IMR-90 (cell line): Measurements from ENCODE around the gene ZBTB24. TPM values are rescaled to one million over a fixed set of nuclear protein-coding genes. Genes with fewer than 3 reads are reported as not detected.

ENCODE experiments used
- ATAC-seq: fragments of 200-7000 bp; cut with Tn5 transposase; 2 replicates; pipeline ENCODE4 v1.9.1; 2020; ENCODE audit warnings: low read depth, mild to moderate bottlenecking, moderate library complexity
- BruUV-seq: library from RNA; stranded (reverse); fragments of 400-500 nt; replicated peaks from 2 replicates; lab custom pipeline; 2021; lab: Mats Ljungman, UMichigan
- CTCF ChIA-PET: fragments of 300-600 bp; formaldehyde crosslinking; extraction: SDS; loops from one replicate; lab custom pipeline; 2021; ENCODE audit warnings: antibody characterized with exemption; lab: Yijun Ruan, JAX
- POLR2A ChIA-PET: fragments of 300-600 bp; sonication (Branson Sonifier 250); formaldehyde crosslinking; loops from one replicate; lab custom pipeline; 2022; ENCODE audit warnings: antibody characterized with exemption; ENCODE audit not compliant: unreplicated experiment; lab: Charles Lee
- DNase-seq: peaks from one replicate; pipeline ENCODE4 v3.0.0; 2013
- H2AFZ ChIP-seq: replicated peaks from 2 replicates; pipeline ENCODE3; 2013; ENCODE audit warnings: low read length, mild to moderate bottlenecking; ENCODE audit not compliant: poor library complexity
- H2AK5ac ChIP-seq: 2 replicates; pipeline ENCODE4 v1.6.1; 2013; ENCODE audit warnings: low read depth, low read length, inconsistent platforms
- H2AK9ac ChIP-seq: replicated peaks from 2 replicates; pipeline ENCODE3; 2013; ENCODE audit warnings: mild to moderate bottlenecking, low read depth, low read length, moderate library complexity; ENCODE audit not compliant: poor library complexity
- H2BK120ac ChIP-seq: 2 replicates; pipeline ENCODE4 v1.6.1; 2013; ENCODE audit warnings: low read depth, low read length, inconsistent platforms
- H2BK15ac ChIP-seq: 3 replicates; pipeline ENCODE4 v1.6.1; 2013; ENCODE audit warnings: low read depth, low read length, inconsistent platforms
- H2BK20ac ChIP-seq: 2 replicates; pipeline ENCODE4 v1.6.1; 2013; ENCODE audit warnings: low read depth, mild to moderate bottlenecking, inconsistent platforms, low read length, moderate library complexity
- H2BK5ac ChIP-seq: 2 replicates; pipeline ENCODE4 v1.6.1; 2013; ENCODE audit warnings: mild to moderate bottlenecking, low read depth, low read length, inconsistent platforms; ENCODE audit not compliant: poor library complexity, severe bottlenecking
- H3K14ac ChIP-seq: replicated peaks from 2 replicates; pipeline ENCODE4 v1.6.1; 2013; ENCODE audit warnings: low read depth, low read length, inconsistent platforms
- H3K18ac ChIP-seq: 2 replicates; pipeline ENCODE4 v1.6.1; 2013; ENCODE audit warnings: low read depth, low read length, control low read depth
- H3K23ac ChIP-seq: 2 replicates; pipeline ENCODE4 v1.6.1; 2013; ENCODE audit warnings: low read depth, low read length, inconsistent platforms
- H3K27ac ChIP-seq: 2 replicates; pipeline ENCODE4 v1.5.1; 2013; ENCODE audit warnings: mild to moderate bottlenecking, control low read depth, low read length; ENCODE audit not compliant: insufficient read depth
- H3K27me3 ChIP-seq: 2 replicates; pipeline ENCODE4 v1.6.1; 2013; ENCODE audit warnings: low read length; ENCODE audit not compliant: control insufficient read depth, insufficient read depth
- H3K36me3 ChIP-seq: 2 replicates; pipeline ENCODE4 v1.6.1; 2013; ENCODE audit warnings: low read length, mixed read lengths; ENCODE audit not compliant: control insufficient read depth, insufficient read depth
- H3K4ac ChIP-seq: 2 replicates; pipeline ENCODE4 v1.6.1; 2013; ENCODE audit warnings: low read depth, low read length, inconsistent platforms
- H3K4me1 ChIP-seq: 2 replicates; pipeline ENCODE4 v1.6.1; 2013; ENCODE audit warnings: low read length, mixed read lengths; ENCODE audit not compliant: control insufficient read depth, insufficient read depth
- H3K4me2 ChIP-seq: 2 replicates; pipeline ENCODE4 v1.6.1; 2013; ENCODE audit warnings: low read depth, mild to moderate bottlenecking, control low read depth, low read length, moderate library complexity
- H3K4me3 ChIP-seq: 2 replicates; pipeline ENCODE4 v1.5.1; 2013; ENCODE audit warnings: low read depth, mild to moderate bottlenecking, control low read depth, low read length, moderate library complexity; ENCODE audit not compliant: insufficient read depth
- H3K56ac ChIP-seq: 2 replicates; pipeline ENCODE4 v1.6.1; 2013; ENCODE audit warnings: low read length, inconsistent platforms; ENCODE audit not compliant: insufficient read depth; ENCODE audit errors: extremely low read depth
- H3K79me1 ChIP-seq, 2 experiments: 2 replicates each; pipeline ENCODE4 v1.6.1; 2013; ENCODE audit warnings: low read length in 2 of 2, inconsistent platforms in 1 of 2, low read depth in 1 of 2
- H3K9ac ChIP-seq: 2 replicates; pipeline ENCODE4 v1.6.1; 2013; ENCODE audit warnings: low read depth, low read length, control low read depth
- H3K9me1 ChIP-seq: 2 replicates; pipeline ENCODE4 v1.6.1; 2013; ENCODE audit warnings: low read length, inconsistent platforms; ENCODE audit not compliant: insufficient read depth
- H3K9me3 ChIP-seq: 2 replicates; pipeline ENCODE4 v1.6.1; 2013; ENCODE audit warnings: low read length; ENCODE audit not compliant: control insufficient read depth, insufficient read depth
- H4K20me1 ChIP-seq: 2 replicates; pipeline ENCODE4 v1.6.1; 2013; ENCODE audit warnings: low read length, inconsistent platforms; ENCODE audit not compliant: insufficient read depth
- H4K5ac ChIP-seq: 2 replicates; pipeline ENCODE4 v1.6.1; 2013; ENCODE audit warnings: mild to moderate bottlenecking, low read depth, low read length, control low read depth
- H4K8ac ChIP-seq, 2 experiments: 2 replicates each; pipeline ENCODE4 v1.6.1; 2013; ENCODE audit warnings: low read depth in 2 of 2, low read length in 2 of 2, control low read depth in 1 of 2, inconsistent platforms in 1 of 2
- H4K91ac ChIP-seq: 2 replicates; pipeline ENCODE4 v1.6.1; 2013; ENCODE audit warnings: low read depth, low read length, inconsistent platforms; ENCODE audit not compliant: insufficient read depth
- BHLHE40 ChIP-seq: fragments of 150-350 bp; IDR thresholded peaks from 2 replicates; pipeline ENCODE4 v1.6.1; 2016; ENCODE audit warnings: mild to moderate bottlenecking, low read depth, low read length
- CEBPB ChIP-seq: IDR thresholded peaks from 2 replicates; pipeline ENCODE4 v1.6.1; 2012; ENCODE audit warnings: low read depth, low read length, improper control_type of control experiment
- CHD1 ChIP-seq: IDR thresholded peaks from 2 replicates; pipeline ENCODE4 v1.6.1; 2012; ENCODE audit warnings: low read depth, low read length, improper control_type of control experiment
- CTCF ChIP-seq: conservative IDR thresholded peaks from 2 replicates; pipeline ENCODE4 v1.5.1; 2012; ENCODE audit warnings: mild to moderate bottlenecking, low read depth, low read length, improper control_type of control experiment
- ELK1 ChIP-seq: fragments of 150-350 bp; IDR thresholded peaks from 2 replicates; pipeline ENCODE4 v1.6.1; 2016; ENCODE audit warnings: low read depth, mild to moderate bottlenecking, low read length, moderate library complexity, borderline replicate concordance
- FOS ChIP-seq: fragments of 150-350 bp; IDR thresholded peaks from 2 replicates; pipeline ENCODE4 v1.6.1; 2016; ENCODE audit warnings: low read depth, low read length
- MAFK ChIP-seq: IDR thresholded peaks from 2 replicates; pipeline ENCODE4 v1.6.1; 2012; ENCODE audit warnings: low read depth, low read length, improper control_type of control experiment
- MAZ ChIP-seq: IDR thresholded peaks from 2 replicates; pipeline ENCODE4 v1.6.1; 2012; ENCODE audit warnings: low read depth, mild to moderate bottlenecking, low read length, improper control_type of control experiment, moderate library complexity, borderline replicate concordance
- MXI1 ChIP-seq: IDR thresholded peaks from 2 replicates; pipeline ENCODE4 v1.6.1; 2012; ENCODE audit warnings: low read depth, mild to moderate bottlenecking, low read length, moderate library complexity, borderline replicate concordance
- NFE2L2 ChIP-seq: fragments of 150-350 bp; IDR thresholded peaks from 2 replicates; pipeline ENCODE4 v1.6.1; 2016; ENCODE audit warnings: low read depth, mild to moderate bottlenecking, low read length
- POLR2A ChIP-seq: IDR thresholded peaks from 2 replicates; pipeline ENCODE4 v1.6.1; 2012; ENCODE audit warnings: mild to moderate bottlenecking, low read depth, low read length
- RAD21 ChIP-seq: IDR thresholded peaks from 2 replicates; pipeline ENCODE4 v1.6.1; 2012; ENCODE audit warnings: low read length, improper control_type of control experiment
- RCOR1 ChIP-seq: IDR thresholded peaks from 2 replicates; pipeline ENCODE4 v1.6.1; 2012; ENCODE audit warnings: mild to moderate bottlenecking, low read length, improper control_type of control experiment; ENCODE audit not compliant: insufficient replicate concordance
- RFX5 ChIP-seq: IDR thresholded peaks from 2 replicates; pipeline ENCODE4 v1.8.0; 2012; ENCODE audit warnings: low read depth, mild to moderate bottlenecking, low read length, moderate library complexity
- SMC3 ChIP-seq: fragments of 150-350 bp; IDR thresholded peaks from 2 replicates; pipeline ENCODE4 v1.6.1; 2016; ENCODE audit warnings: low read depth, mild to moderate bottlenecking, antibody characterized with exemption, low read length, moderate library complexity
- USF2 ChIP-seq: fragments of 150-350 bp; IDR thresholded peaks from 2 replicates; pipeline ENCODE4 v1.6.1; 2017; ENCODE audit warnings: mild to moderate bottlenecking, antibody characterized with exemption, low read length, low read depth
- WGBS, 2 experiments: methylation state at CpG; one replicate each; pipeline versions ENCODE4 v1.1.5 to v1.1.7; 2013; ENCODE audit warnings: missing lambda C conversion rate in 2 of 2; ENCODE audit not compliant: insufficient read length in 1 of 2; ENCODE audit errors: extremely low coverage in 2 of 2; 5-methylcytosine and 5-hydroxymethylcytosine counted together
- dilution Hi-C: fragments of 300-500 bp; cut with HindIII; formaldehyde crosslinking; loops from one replicate; pipeline ENCODE4 v1.14.3; 2018; ENCODE audit warnings: low sequenced_read_pairs; ENCODE audit not compliant: unreplicated experiment
- in situ Hi-C: fragments of 300-500 bp; cut with MboI; formaldehyde crosslinking; loops from 3 replicates; pipeline ENCODE4 v1.14.3; 2019; ENCODE audit warnings: low sequenced_read_pairs, inconsistent platforms, mixed read lengths
- intact Hi-C: fragments of 100-400 bp; cut with micrococcal nuclease; formaldehyde crosslinking; loops from 2 replicates; pipeline ENCODE4 v1.10.0; 2022
- polyA plus RNA-seq, 3 experiments: library from polyadenylated mRNA; depleted of rRNA; stranded (reverse); fragments of >200 nt; gene quantifications; 2 replicates each; pipeline ENCODE4 v1.2.3, GENCODE V29; 2012; ENCODE audit warnings: low replicate concordance in 1 of 3
- total RNA-seq: library from RNA; depleted of rRNA; stranded (reverse); fragments of >200 nt; gene quantifications from 2 replicates; pipeline ENCODE4 v1.2.3, GENCODE V29; 2012

Gene ZBTB24
- total and polyA plus RNA-seq, 2 of the 4 experiments (the other 2 are of a cell fraction), result 2.3 to 7.9 TPM

- peaks cover 8% of the 10 kb centered on the region for H3K4me1 ChIP-seq
- no peak overlapping the region for H2BK5ac ChIP-seq
- H3K4ac ChIP-seq, result no peak overlapping the region
- no peak overlapping the region for H3K18ac ChIP-seq
- H3K14ac ChIP-seq, result no peak overlapping the region
- no peak overlapping the region for H2AFZ ChIP-seq
- ChIA-PET POLR2A (no interaction called here), CTCF (interaction anchor here (0.6 kb wide), 1 partner anchor 10 kb away, joined by 3 read pairs; no protein-coding TSS in a partner anchor)
- ATAC-seq (no peak), DNase-seq (no peak)
- H2BK15ac ChIP-seq, result no peak overlapping the region
- no peak overlapping the region for H3K23ac ChIP-seq
- no peak overlapping the region for H2AK5ac ChIP-seq
- H3K4me2 ChIP-seq, result no peak overlapping the region
- H4K91ac ChIP-seq, result no peak overlapping the region
- H2AK9ac ChIP-seq, result no peak overlapping the region
- H3K27me3 ChIP-seq, result no peaks in the 10 kb centered on the region
- dilution Hi-C loops, result no loop called here
- H3K56ac ChIP-seq, result no peak overlapping the region
- WGBS, 2 experiments, result no CpG with 5 or more reads among the region's 15 CpGs
- TF ChIP-seq NFE2L2 (no peak), FOS (no peak), MAZ (no peak), MXI1 (no peak), MAFK (no peak), BHLHE40 (no peak), POLR2A (no peak), RAD21 (no peak), RFX5 (no peak), CTCF (no peak), CHD1 (no peak), CEBPB (no peak), SMC3 (no peak), USF2 (no peak), ELK1 (no peak), RCOR1 (no peak)
- no peak overlapping the region for H3K4me3 ChIP-seq
- peaks cover 64% of the 10 kb centered on the region for H3K36me3 ChIP-seq
- peaks cover 20% of the 10 kb centered on the region for H3K9me1 ChIP-seq
- no peak overlapping the region for H3K9ac ChIP-seq
- no peak overlapping the region for H4K8ac ChIP-seq
- no peaks in the 10 kb centered on the region for H3K9me3 ChIP-seq
- in situ Hi-C loops, result no loop called here
- no peak overlapping the region for H4K5ac ChIP-seq
- no peak overlapping the region for H2BK20ac ChIP-seq
- intact Hi-C loops, result no loop called here
- H3K27ac ChIP-seq, result no peak overlapping the region
- peaks cover 0 to 23% of the 10 kb centered on the region in 2 experiments; a peak in 3 of 4 replicates for H3K79me1 ChIP-seq
- peaks cover 7% of the 10 kb centered on the region; the same call in 1 of the 2 replicates for H4K20me1 ChIP-seq
- no TSS peak for BruUV-seq
- no peak overlapping the region for H2BK120ac ChIP-seq
These were observed 36.9 kb downstream of the ZBTB24 start for GRCh38 chr6:109446072-109446471.
